Suppressor macrophage treated with lipopolysaccharide for 4 hours (primary cell): ENCODE results near the gene CCDC61.

ENCODE experiments used
- DNase-seq: peaks from one replicate; pipeline ENCODE4 v3.0.0-alpha.2; 2020

The CCDC61 gene

DNA sequence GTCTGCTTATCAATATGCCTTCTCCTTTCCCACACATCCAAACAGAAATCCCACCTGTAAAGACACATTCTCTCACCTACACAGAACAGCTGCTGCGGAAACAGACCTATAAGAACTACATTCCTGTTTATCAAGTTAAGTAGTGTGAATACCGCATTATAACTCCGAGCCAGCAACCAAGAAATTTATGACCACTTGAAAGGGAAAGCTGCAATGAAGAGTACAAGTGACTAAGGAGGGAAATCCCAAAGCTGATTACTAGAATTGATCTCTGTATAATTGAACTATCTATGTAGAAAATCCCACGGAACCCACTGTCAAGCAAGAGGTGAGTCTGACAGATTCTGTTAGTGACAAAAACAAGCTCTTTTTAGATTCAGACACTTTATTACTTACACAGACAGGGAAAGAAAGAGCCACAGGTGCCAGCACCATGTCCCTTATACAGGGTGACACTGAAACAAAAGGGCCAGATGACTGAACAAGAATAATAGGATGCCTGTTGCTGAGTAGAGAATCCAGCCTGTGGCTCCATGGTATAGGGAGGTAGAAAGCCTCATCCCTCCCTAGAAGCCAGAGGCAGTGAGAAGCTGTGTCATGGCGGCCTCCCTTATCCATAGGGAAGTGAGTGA is 47.1 kb downstream of the CCDC61 start:
- DNase-seq: no peak

DNA sequence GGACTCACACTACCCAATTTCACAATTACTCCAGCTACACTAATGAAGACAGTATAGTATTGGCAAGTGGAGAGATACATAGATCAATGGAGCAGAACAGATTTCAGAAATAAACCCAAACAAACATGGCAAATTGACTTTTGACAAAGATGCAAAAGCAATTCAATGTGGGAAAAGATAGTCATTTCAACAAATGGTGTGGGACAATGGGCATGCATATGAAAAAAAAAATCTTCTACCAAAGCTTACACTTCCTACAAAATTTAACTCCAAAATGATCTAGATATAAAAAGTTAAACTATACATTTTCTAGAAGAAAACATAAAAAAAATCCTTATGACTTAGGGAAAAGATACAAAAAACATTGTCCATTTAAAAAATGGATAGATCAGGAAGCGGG is 48.3 kb downstream of the CCDC61 start:
- no peak for DNase-seq

DNA sequence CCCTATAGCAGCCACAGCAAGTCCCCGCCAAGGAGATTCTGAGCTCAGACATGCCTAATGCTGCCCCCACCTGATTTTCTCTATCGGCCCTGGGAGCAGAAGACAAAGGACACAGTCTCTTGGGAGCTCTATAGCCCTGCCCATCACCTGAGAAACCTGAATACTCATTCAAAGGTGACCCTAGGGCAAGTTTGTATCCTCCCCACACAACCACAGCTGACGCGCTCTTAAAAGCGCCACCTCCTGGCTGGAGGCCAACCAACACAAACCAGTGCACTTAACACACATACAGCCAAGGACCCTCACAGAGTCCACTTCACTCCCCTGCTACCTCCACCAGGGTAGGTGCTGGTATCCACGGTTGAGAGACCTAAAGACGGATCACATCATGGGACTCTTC is 54.3 kb downstream of the CCDC61 start:
- no peak for DNase-seq

DNA sequence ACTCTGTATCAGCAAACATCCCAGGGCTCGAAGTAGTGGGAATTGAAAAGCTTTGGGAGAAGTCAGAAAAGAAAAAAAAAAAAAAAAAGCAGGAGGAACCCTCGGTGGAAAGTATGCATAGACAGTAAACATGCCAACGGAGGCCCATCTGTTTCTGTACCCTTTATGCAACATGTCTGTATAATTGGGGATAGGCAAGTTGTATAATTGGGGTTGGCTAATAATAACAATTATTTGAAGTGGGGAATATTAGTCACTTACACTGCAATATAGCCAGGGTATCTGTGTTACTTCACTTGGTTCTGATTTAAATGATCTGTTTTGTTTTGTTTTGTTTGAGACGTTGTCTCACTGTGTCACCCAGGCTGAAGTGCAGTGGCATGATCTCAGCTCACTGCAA is 57.6 kb downstream of the CCDC61 start:
- no peak for DNase-seq

DNA sequence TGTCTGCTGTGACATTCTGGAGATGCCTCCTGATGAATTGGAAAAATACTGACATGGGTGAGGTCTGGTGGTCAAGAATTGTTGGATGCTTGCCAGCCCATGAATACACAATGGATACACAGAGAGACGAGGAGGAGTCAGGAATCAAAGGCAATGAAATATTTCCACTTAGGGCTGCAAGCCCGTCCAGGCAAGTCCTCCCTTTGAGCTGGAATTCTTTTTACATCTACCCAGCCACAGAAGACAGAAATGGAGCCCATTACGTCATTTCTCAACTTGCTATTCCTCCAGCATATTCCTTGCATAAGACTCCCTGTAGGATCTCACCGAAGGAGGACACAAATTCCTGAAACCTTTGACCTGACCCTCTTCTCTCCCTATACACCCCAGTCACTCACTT is 61.3 kb downstream of the CCDC61 start:
- no peak for DNase-seq

DNA sequence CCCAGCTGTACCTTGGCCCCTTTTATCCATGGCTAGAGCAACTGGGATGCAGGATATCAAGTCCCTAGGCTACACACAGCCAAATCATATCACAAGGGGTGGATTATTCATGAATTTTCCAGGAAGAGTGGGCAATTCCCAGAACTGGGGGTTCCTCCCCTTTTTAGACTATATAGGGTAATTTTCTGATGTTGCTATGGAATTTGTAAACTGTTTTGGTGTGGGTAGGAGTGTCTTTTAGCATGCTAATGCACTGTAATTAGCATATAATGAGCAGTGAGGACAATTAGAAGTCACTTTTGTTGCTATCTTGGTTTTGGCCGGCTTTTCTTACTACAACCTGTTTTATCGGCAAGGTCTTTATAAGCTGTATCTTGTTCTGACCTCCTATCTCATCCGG is 63.5 kb downstream of the CCDC61 start:
- no peak for DNase-seq

DNA sequence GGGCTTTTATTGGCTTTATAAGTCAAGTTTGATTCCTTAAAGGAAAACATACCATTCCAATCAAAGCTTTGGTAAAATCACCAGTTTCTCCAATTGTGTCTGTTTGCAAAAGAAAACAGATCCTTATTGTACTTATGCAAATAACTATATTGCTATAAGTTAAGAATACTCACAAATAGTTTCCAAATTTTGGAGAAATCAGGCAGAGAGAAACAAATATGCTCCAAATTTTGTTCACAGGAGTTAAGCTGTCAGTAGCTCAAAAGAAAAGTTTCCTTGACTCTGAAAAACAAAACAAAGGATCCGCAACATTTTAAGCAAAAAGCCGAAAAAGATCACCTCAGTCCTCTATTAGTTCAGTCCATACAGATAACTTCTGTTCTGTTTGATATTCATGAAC is 64.7 kb downstream of the CCDC61 start:
- no peak for DNase-seq

DNA sequence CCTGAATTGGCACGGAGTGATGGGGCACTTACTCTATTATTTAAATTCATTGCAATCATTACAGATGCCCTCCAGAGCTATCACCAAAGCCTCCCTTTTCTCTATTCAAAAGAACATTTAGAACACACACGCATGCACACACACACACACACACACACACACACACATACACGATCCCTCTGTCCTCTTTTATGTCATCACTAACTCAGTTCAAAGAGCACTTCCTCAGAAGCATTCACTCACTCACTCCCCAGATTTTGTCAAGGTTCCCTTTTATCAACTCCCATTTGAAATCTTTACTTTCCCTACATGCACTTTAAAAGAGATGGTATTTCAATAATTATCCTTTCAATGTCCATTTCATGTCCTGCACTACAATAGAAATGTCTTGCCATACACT is 67.9 kb downstream of the CCDC61 start:
- DNase-seq: peak; percentile 27

DNA sequence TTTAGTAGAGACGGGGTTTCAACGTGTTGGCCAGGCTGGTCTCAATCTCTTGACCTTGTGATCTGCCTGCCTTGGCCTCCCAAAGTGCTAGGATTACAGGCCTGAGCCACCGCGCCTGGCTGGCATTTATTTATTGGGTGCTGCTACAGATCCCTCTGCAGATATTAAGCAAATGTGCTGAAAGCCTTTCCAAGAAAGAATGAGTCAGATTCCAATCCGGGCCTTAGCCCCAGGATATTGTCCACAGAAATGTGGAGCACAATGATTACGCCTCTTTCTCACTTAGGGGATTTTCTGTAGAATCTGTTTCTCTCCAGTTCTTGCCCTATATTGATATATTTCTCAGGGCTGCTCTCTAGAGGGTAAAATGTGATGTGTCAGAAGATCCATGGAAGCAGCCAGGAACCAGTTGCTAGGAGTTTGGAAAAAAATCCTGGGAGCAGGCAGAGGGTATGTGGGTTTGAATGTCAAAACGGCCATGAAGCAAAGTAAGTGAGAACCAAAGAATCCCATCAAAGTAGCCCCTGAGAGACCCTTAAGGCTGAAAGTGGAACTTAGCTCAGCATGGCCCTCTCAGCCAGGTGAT is 70.3 kb downstream of the CCDC61 start:
- no peak for DNase-seq

DNA sequence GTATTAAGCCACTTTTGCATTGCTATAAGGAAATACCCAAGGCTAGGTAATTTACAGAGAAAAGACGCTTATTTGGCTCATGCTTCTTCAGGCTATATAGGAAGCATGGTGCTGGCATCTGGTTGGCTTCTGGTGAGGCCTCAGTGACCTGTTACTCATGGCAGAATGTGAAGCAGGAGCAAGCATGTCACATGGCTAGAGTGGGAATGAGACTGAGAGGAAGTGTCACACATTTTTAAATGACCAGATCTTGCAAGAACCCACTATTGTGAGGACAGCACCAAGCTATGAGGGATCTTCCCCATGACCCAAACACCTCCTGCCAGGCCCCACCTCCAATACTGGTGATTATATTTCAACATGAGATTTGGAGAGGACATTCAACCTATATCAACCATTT is 71.2 kb downstream of the CCDC61 start:
- no peak for DNase-seq

DNA sequence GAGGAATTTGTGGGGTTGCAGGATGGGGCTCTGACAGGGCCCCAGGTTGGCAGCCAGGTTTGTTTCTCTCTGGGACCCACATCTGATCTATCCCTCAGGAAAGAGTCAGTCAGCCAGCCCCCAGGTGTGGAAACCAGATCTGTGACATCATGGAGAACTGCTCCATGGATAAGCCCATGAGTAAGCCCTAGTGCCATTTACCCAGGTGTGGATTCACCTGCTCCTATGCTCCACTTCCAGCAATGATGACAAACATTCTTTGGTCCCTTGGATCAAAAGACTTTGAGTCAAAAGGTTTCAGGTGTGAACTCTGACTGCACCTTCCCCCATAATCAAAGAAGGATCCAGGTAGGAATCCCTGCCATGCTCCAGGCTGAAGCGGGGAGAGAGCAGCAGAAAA is 72.4 kb downstream of the CCDC61 start:
- no peak for DNase-seq
